GM21576 (cell line): ENCODE measurements around the gene KCMF1.

ENCODE experiments used
- ATAC-seq: cut with Tn5 transposase; IDR thresholded peaks from one replicate; pipeline ENCODE4 v1.9.1; 2021; ENCODE audit warnings: mild to moderate bottlenecking, moderate library complexity; ENCODE audit not compliant: unreplicated experiment

KCMF1 gene

DNA sequence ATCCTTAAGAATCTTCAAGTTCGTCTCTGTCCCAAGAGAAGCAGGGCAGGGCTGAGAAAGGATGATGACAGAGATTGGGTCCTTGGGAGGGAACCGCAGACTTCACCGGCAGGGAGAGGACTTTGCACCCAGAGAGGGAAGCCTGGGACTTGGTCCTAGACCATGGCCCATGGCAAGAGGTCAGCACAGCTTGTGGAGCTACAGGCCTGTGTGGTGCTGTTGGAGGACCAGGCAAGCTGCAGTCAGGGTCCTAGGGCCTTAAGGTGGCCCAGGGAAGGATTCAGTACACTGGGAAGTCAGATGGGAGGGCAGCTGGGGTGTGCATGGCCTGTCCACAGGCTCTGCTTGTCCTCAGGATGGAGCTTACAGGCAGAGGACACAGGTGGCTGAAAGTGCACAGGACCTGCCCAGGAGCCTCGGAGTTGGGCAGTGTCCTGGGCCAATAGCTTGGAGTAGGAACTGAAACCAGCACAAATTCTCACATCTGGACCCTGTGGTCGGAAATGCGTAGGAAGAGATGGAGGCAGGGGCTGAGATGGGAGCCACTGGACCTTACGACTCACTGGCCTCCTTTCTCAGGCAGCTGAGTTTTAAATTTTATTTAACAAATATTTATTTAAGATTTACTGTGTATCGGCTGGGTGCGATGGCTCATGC, 105.8 kb downstream of the KCMF1 start:
- no peak for ATAC-seq

- ATAC-seq, result no peak
Observed at GRCh38 chr2:85077859-85078419, 107.0 kb downstream of the KCMF1 start.

DNA sequence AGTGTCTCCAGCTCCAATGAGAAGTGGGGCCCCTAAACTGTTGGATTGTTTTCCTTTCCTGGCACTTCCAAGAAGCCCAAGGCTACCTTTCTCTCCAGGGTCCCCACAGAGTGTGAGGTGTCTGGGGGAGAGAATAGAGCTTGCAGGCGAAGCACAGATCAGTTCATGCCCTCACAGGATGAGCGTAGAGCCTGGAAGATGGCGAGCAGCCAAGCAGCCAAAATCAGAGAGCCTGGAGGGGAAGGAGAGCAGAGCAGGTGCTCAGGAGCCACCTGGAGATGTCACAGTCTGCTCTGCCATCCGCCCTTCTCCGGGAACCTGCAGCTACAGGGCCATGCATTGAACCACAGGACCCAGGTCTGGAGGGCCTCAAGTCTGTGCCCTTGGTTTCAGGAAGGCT, 107.6 kb downstream of the KCMF1 start:
- ATAC-seq, result no peak

DNA sequence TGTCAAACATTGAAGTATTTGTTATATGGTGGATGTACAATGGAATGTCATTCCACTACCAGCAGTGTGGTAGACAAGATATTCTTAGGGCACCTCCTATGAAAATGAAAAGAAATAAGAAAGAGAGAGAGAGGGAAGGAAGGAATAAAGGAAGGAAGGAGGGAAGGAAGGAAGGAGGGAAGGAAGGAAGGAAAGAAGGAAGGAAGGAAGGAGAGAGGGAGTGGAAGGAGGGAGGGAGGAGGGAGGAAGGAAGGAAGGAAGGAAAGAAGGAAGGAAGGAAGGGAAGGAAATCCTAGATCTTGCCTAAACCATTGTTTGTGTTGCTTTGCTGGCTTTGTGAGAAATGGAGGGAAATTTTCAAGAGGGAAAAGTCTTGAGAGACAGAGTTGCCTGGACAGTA, 112.1 kb downstream of the KCMF1 start:
- no peak for ATAC-seq

DNA sequence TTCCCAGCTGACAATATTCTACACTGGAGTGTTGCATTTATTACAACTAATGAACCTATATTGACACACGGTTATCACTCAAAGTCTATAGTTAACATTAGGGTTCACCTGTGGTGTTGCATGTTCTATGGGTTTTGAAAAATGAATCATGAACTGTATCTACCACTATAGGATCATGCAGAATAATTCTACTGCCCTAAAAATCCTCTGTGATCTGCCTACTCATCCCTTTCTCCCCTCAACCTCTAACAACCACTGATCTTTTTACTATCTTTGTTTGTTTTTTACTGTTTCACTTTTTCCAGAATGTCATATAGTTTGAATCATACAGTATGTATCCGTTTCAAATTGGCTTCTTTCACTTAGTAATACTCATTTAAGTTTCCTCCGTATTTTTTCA, 114.6 kb downstream of the KCMF1 start:
- no peak for ATAC-seq

- ATAC-seq, result no peak
Observed at GRCh38 chr2:85087541-85087940, 116.6 kb downstream of the KCMF1 start.

GRCh38 chr2:85088921-85089320, 118.0 kb downstream of the KCMF1 start:
- no peak for ATAC-seq

DNA sequence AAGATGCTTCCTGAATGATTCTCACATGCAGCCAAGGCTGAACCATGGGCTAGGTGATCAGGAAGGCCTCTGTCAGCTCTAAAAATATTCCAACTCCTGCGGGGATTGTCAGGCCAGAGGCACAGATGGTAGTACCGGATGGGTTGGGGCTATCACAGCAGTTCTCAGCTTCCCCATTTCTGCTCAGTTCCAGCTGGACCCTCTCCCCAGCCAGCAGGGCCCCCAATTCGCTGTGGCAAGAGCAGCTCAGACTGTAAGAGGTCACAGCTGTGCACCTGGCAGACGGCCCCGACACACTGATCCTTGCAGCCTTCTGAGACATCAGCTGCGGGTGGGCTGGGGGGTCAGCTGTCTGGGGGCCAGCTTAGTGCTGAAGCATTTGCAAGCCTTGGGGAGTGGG, 118.6 kb downstream of the KCMF1 start:
- no peak for ATAC-seq

GRCh38 chr2:85091838-85092237, 120.9 kb downstream of the KCMF1 start:
- no peak for ATAC-seq

- no peak for ATAC-seq
Observed at GRCh38 chr2:85095094-85095493, 124.1 kb downstream of the KCMF1 start.

DNA sequence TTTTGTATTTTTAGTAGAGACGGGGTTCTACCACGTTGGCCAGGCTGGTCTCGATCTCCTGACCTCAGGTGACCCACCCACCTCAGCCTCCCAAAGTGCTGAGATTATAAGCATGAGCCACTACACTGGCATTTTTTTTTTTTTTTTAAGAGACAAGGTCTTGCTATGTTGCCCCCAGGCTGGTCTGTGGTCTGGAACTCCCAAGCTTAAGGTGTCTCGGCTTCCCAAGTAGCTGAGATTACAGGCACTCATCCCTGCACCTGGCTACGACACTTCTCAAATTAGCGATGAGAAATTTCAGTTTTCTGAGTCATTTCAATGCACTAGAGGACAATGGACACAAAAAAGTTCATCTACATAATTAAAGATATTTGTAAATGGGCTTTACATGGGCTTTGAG, 125.7 kb downstream of the KCMF1 start:
- ATAC-seq, result no peak

DNA sequence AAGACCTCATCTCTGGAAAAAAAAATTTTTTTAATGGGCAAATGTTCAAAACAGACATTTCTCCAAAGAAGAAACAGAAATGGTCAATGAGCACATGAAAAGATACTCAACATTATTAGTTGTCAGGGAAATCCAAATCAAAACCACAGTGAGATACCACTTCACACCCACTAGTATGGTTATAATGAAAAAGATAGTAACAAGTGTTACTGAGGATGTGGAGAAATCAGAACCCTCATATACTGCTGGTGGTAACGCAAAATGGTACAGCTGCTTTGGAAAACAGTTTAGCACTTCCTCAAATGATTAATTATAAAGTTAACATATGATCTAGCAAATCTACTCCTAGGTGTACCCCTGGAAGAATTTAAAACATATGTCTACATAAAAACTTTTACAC, 133.3 kb downstream of the KCMF1 start:
- ATAC-seq, result no peak

GRCh38 chr2:85106489-85107180, 135.7 kb downstream of the KCMF1 start:
- no peak for ATAC-seq
